ENCODE measurements around the gene RHEX. TPM values are rescaled to one million over a fixed set of nuclear protein-coding genes. Genes with fewer than 3 reads are reported as not detected.

Gene RHEX
- total RNA-seq, 1 experiment from 2014 or later = not detected

Other genes starting within 250 kb of the RHEX start
- 8.2 and 15.7 TPM in 2 replicates for gene SLC41A1, start 240.0 kb upstream of the RHEX start, total RNA-seq (2014; rRNA removed; shearing (Covaris generic))
- gene PM20D1, start 203.0 kb upstream of the RHEX start, total RNA-seq (2014; rRNA removed; shearing (Covaris generic)) = not detected in 2 replicates
- not detected in 2 replicates for gene SLC26A9, start 109.7 kb upstream of the RHEX start, total RNA-seq (2014; rRNA removed; shearing (Covaris generic))
- gene RAB7B, start 49.8 kb upstream of the RHEX start, total RNA-seq (2014; rRNA removed; shearing (Covaris generic)) = 1.9 and 3.8 TPM in 2 replicates
- gene CTSE, start 29.3 kb upstream of the RHEX start, total RNA-seq (2014; rRNA removed; shearing (Covaris generic)) = not detected in 2 replicates
- not detected in 2 replicates for gene AVPR1B, start 64.2 kb downstream of the RHEX start, total RNA-seq (2014; rRNA removed; shearing (Covaris generic))
- gene FAM72A, start 149.7 kb downstream of the RHEX start, total RNA-seq (2014; rRNA removed; shearing (Covaris generic)) = 4.5 and 7.2 TPM in 2 replicates
- gene SRGAP2, start 150.4 kb downstream of the RHEX start, total RNA-seq (2014; rRNA removed; shearing (Covaris generic)) = 28.5 and 31.0 TPM in 2 replicates